Regular cardiac myocyte (primary cell): ENCODE data around the gene TIMM44. TPM values are rescaled to one million over a fixed set of nuclear protein-coding genes. Genes with fewer than 3 reads are reported as not detected.

ENCODE experiments used
- total RNA-seq: library from RNA; depleted of rRNA; stranded (reverse); fragments of >200 nt; gene quantifications from 2 replicates; pipeline ENCODE4 v1.2.3, GENCODE V29; 2014

TIMM44 gene, protein sequence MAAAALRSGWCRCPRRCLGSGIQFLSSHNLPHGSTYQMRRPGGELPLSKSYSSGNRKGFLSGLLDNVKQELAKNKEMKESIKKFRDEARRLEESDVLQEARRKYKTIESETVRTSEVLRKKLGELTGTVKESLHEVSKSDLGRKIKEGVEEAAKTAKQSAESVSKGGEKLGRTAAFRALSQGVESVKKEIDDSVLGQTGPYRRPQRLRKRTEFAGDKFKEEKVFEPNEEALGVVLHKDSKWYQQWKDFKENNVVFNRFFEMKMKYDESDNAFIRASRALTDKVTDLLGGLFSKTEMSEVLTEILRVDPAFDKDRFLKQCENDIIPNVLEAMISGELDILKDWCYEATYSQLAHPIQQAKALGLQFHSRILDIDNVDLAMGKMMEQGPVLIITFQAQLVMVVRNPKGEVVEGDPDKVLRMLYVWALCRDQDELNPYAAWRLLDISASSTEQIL
- total RNA-seq = 43.4 and 55.2 TPM in 2 replicates

GRCh38 chr19:7943444-7944176 is at the start of gene TIMM44:
Gene TIMM44, minus strand, starts transcription at chr19:7943666. Its CDS starts 15 bp downstream, at chr19:7943651.

GRCh38 chr19:7926021-7926726 is 17.3 kb downstream of the TIMM44 start, which contains the start of gene CTXN1:
Gene CTXN1, minus strand, starts transcription at chr19:7926135. Its CDS starts 597 bp downstream, at chr19:7925538.

GRCh38 chr19:7919610-7920518 is 23.6 kb downstream of the TIMM44 start, which contains the start of gene SNAPC2:
Gene SNAPC2, plus strand, starts transcription at chr19:7920338. Its CDS starts 29 bp downstream, at chr19:7920367.

GRCh38 chr19:7914598-7915045 is 28.8 kb downstream of the TIMM44 start, which contains the start of gene TGFBR3L:
Gene TGFBR3L, plus strand, starts transcription at chr19:7914830.

GRCh38 chr19:7903244-7904073 is 40.0 kb downstream of the TIMM44 start, which contains the start of gene MAP2K7:
Gene MAP2K7, plus strand, starts transcription at chr19:7903877. Its CDS starts 68 bp downstream, at chr19:7903945.

GRCh38 chr19:7888145-7888825 is 55.2 kb downstream of the TIMM44 start, which contains the start of gene LRRC8E:
Gene LRRC8E, plus strand, starts transcription at chr19:7888510. Its CDS starts 7,094 bp downstream, at chr19:7895604.

Other genes with a start within 250 kb of the TIMM44 start
- gene FCER2, start 241.5 kb downstream of the TIMM44 start, total RNA-seq = not detected in 2 replicates
- not detected in 2 replicates for gene CLEC4G, start 211.6 kb downstream of the TIMM44 start, total RNA-seq
- not detected in 2 replicates for gene CD209, start 196.1 kb downstream of the TIMM44 start, total RNA-seq
- 0.19 and 0.28 TPM in 2 replicates for gene CLEC4M, start 180.4 kb downstream of the TIMM44 start, total RNA-seq
- 17.2 and 17.3 TPM in 2 replicates for gene EVI5L, start 113.4 kb downstream of the TIMM44 start, total RNA-seq
- gene PRR36, start 69.3 kb downstream of the TIMM44 start, total RNA-seq = under 0.01 TPM in 1 of 2 replicates, not detected in the other
- gene LRRC8E, start 55.2 kb downstream of the TIMM44 start, total RNA-seq = 2.3 and 2.8 TPM in 2 replicates
- gene MAP2K7, start 39.8 kb downstream of the TIMM44 start, total RNA-seq = 8.2 and 9.2 TPM in 2 replicates
- gene TGFBR3L, start 28.8 kb downstream of the TIMM44 start, total RNA-seq = 1.7 and 3.1 TPM in 2 replicates
- gene SNAPC2, start 23.3 kb downstream of the TIMM44 start, total RNA-seq = 12.1 and 19.6 TPM in 2 replicates
- gene CTXN1, start 17.5 kb downstream of the TIMM44 start, total RNA-seq = 1.2 and 1.4 TPM in 2 replicates
- 24.2 and 41.4 TPM in 2 replicates for gene ELAVL1, start 62.0 kb upstream of the TIMM44 start, total RNA-seq
- gene CCL25, start 109.1 kb upstream of the TIMM44 start, total RNA-seq = not detected in 2 replicates
- gene FBN3, start 205.9 kb upstream of the TIMM44 start, total RNA-seq = under 0.01 TPM in 1 of 2 replicates, not detected in the other